ENCODE data around the gene YIF1A.

GRCh38 chr11:66330931-66331330, 42.0 kb upstream of the YIF1A start:
- no peak for TF ChIP-seq CTCF (IDR thresholded peaks at IDR 0.05; ENCODE audit: borderline replicate concordance, extremely low read depth, low read length, poor library complexity, severe bottlenecking)
- TF ChIP-seq EZH2 (IDR thresholded peaks at IDR 0.05; ENCODE audit: borderline replicate concordance, low read depth, low read length, severe bottlenecking), result no peak

Measured in DND-41 (cell line).